Measurements from ENCODE around the gene KCNJ15. TPM values are rescaled to one million over a fixed set of nuclear protein-coding genes. Genes with fewer than 3 reads are reported as not detected.

KCNJ15 gene
- total and polyA plus RNA-seq, 2 experiments from 2014 or later: 1.2 to 2.1 TPM

- Histone ChIP-seq H3K79me2 (ENCODE audit: insufficient read depth) (no peaks in the 10 kb centered on the region), H3K4me2 (ENCODE audit: unreplicated experiment) (peak overlapping the region; percentile 11), H3K4me1 (ENCODE audit: insufficient read depth) (peaks cover 17% of the 10 kb centered on the region), H3K9me3 (ENCODE audit: low read depth) (no peaks in the 10 kb centered on the region), H3K27me3 (replicated peaks; ENCODE audit: insufficient read depth) (no peaks in the 10 kb centered on the region), H2AFZ (0 out of 2 replicates have a peak overlapping the region, but pooled peaks have one; percentile 18), H4K20me1 (ENCODE audit: insufficient read depth) (no peaks in the 10 kb centered on the region), H3K36me3 (ENCODE audit: low read depth) (no peaks in the 10 kb centered on the region), H3F3A (ENCODE audit: insufficient read depth) (peaks cover 27% of the 10 kb centered on the region), H3K4me3 (no peak overlapping the region), H3K9ac (peak overlapping the region; percentile 37), H3K27ac (peak overlapping the region; percentile 87), H3K9me2 (ENCODE audit: insufficient read depth) (no peaks in the 10 kb centered on the region)
- WGBS, 2 experiments (ENCODE audit: low coverage in 1 of 2, low lambda C conversion rate in 2 of 2, missing lambda C conversion rate in 2 of 2): 0 to 2% methylated on average over 9 of the region's 9 CpGs
- TF ChIP-seq EZH2phosphoT487 (IDR thresholded peaks at IDR 0.05; ENCODE audit: insufficient read depth, low read depth): no peak
- TF ChIP-seq EZH2 (IDR thresholded peaks at IDR 0.05; ENCODE audit: insufficient read depth, poor library complexity, severe bottlenecking): no peak
- in situ Hi-C loops (cut with MboI): no loop called here
- DNase-seq: peak; percentile 99
Measured at GRCh38 chr21:38277501-38278131, 20.8 kb downstream of the KCNJ15 start.

- TF ChIP-seq EZH2phosphoT487 (IDR thresholded peaks at IDR 0.05; ENCODE audit: insufficient read depth, low read depth) (no peak), EZH2 (IDR thresholded peaks at IDR 0.05; ENCODE audit: insufficient read depth, poor library complexity, severe bottlenecking) (no peak)
- WGBS, 2 experiments (ENCODE audit: low coverage in 1 of 2, low lambda C conversion rate in 2 of 2, missing lambda C conversion rate in 2 of 2): 77 to 80% methylated on average over 5 of the region's 5 CpGs
- Histone ChIP-seq H3K9ac (no peak overlapping the region), H3K36me3 (ENCODE audit: low read depth) (no peaks in the 10 kb centered on the region), H4K20me1 (ENCODE audit: insufficient read depth) (no peaks in the 10 kb centered on the region), H3K27me3 (replicated peaks; ENCODE audit: insufficient read depth) (no peaks in the 10 kb centered on the region), H3K4me3 (no peak overlapping the region), H3K4me2 (ENCODE audit: unreplicated experiment) (no peak overlapping the region), H3K4me1 (ENCODE audit: insufficient read depth) (peaks cover 23% of the 10 kb centered on the region), H2AFZ (no peak overlapping the region), H3K79me2 (ENCODE audit: insufficient read depth) (no peaks in the 10 kb centered on the region), H3K9me3 (ENCODE audit: low read depth) (no peaks in the 10 kb centered on the region), H3K9me2 (ENCODE audit: insufficient read depth) (no peaks in the 10 kb centered on the region), H3K27ac (no peak overlapping the region), H3F3A (ENCODE audit: insufficient read depth) (peaks cover 34% of the 10 kb centered on the region)
- in situ Hi-C loops (cut with MboI): no loop called here
- no peak for DNase-seq
Measured at GRCh38 chr21:38280454-38280853, 23.7 kb downstream of the KCNJ15 start.

- no peak overlapping the region for H3K27ac ChIP-seq
- H4K20me1 ChIP-seq (ENCODE audit: insufficient read depth): no peaks in the 10 kb centered on the region
- no peak overlapping the region for H2AFZ ChIP-seq
- WGBS, 2 experiments (ENCODE audit: low coverage in 1 of 2, low lambda C conversion rate in 2 of 2, missing lambda C conversion rate in 2 of 2): 78 to 82% methylated on average over 6 of the region's 6 CpGs
- no peaks in the 10 kb centered on the region for H3K27me3 ChIP-seq (replicated peaks; ENCODE audit: insufficient read depth)
- H3K79me2 ChIP-seq (ENCODE audit: insufficient read depth): no peaks in the 10 kb centered on the region
- H3K9me3 ChIP-seq (ENCODE audit: low read depth): no peaks in the 10 kb centered on the region
- H3K4me2 ChIP-seq (ENCODE audit: unreplicated experiment): no peak overlapping the region
- DNase-seq: no peak
- in situ Hi-C loops (cut with MboI): no loop called here
- peaks cover 34% of the 10 kb centered on the region for H3F3A ChIP-seq (ENCODE audit: insufficient read depth)
- H3K9ac ChIP-seq: no peak overlapping the region
- no peak overlapping the region for H3K4me3 ChIP-seq
- no peak for TF ChIP-seq EZH2phosphoT487 (IDR thresholded peaks at IDR 0.05; ENCODE audit: insufficient read depth, low read depth)
- TF ChIP-seq EZH2 (IDR thresholded peaks at IDR 0.05; ENCODE audit: insufficient read depth, poor library complexity, severe bottlenecking): no peak
- peaks cover 23% of the 10 kb centered on the region for H3K4me1 ChIP-seq (ENCODE audit: insufficient read depth)
- H3K9me2 ChIP-seq (ENCODE audit: insufficient read depth): no peaks in the 10 kb centered on the region
- H3K36me3 ChIP-seq (ENCODE audit: low read depth): no peaks in the 10 kb centered on the region
Measured at GRCh38 chr21:38280867-38281266, 24.1 kb downstream of the KCNJ15 start.

- peaks cover 29% of the 10 kb centered on the region for H3K4me1 ChIP-seq (ENCODE audit: insufficient read depth)
- no peaks in the 10 kb centered on the region for H4K20me1 ChIP-seq (ENCODE audit: insufficient read depth)
- peak overlapping the region; percentile 38 for H3K27ac ChIP-seq
- peak; percentile 70 for DNase-seq
- no peak for TF ChIP-seq EZH2 (IDR thresholded peaks at IDR 0.05; ENCODE audit: insufficient read depth, poor library complexity, severe bottlenecking)
- no peak for TF ChIP-seq EZH2phosphoT487 (IDR thresholded peaks at IDR 0.05; ENCODE audit: insufficient read depth, low read depth)
- in situ Hi-C loops (cut with MboI): no loop called here
- no peak overlapping the region for H3K4me3 ChIP-seq
- no peaks in the 10 kb centered on the region for H3K9me2 ChIP-seq (ENCODE audit: insufficient read depth)
- WGBS, 2 experiments (ENCODE audit: low coverage in 1 of 2, low lambda C conversion rate in 2 of 2, missing lambda C conversion rate in 2 of 2): 96 to 97% methylated on average over 3 of the region's 3 CpGs
- H3K9ac ChIP-seq: peak overlapping the region; percentile 12; the same call in 1 of the 2 replicates
- H3K79me2 ChIP-seq (ENCODE audit: insufficient read depth): no peaks in the 10 kb centered on the region
- peaks cover 34% of the 10 kb centered on the region for H3F3A ChIP-seq (ENCODE audit: insufficient read depth)
- no peak overlapping the region for H2AFZ ChIP-seq
- H3K27me3 ChIP-seq (replicated peaks; ENCODE audit: insufficient read depth): no peaks in the 10 kb centered on the region
- peak overlapping the region; percentile 22 for H3K4me2 ChIP-seq (ENCODE audit: unreplicated experiment)
- H3K36me3 ChIP-seq (ENCODE audit: low read depth): no peaks in the 10 kb centered on the region
- H3K9me3 ChIP-seq (ENCODE audit: low read depth): no peaks in the 10 kb centered on the region
Measured at GRCh38 chr21:38282921-38283320, 26.1 kb downstream of the KCNJ15 start.
